Prostate gland (tissue), 2 donors: ENCODE results near the gene TPD52L2. TPM values are rescaled to one million over a fixed set of nuclear protein-coding genes. Genes with fewer than 3 reads are reported as not detected.

Experiments used
- DNase-seq: peaks from one replicate; pipeline ENCODE4 v3.0.0-alpha.2; 2019; ENCODE audit warnings: low spot score
- H3K27ac ChIP-seq, 2 donors: fragments of 200-600 bp; sonication (generic); 2 replicates each; pipeline ENCODE4 v1.5.1; 2017 to 2019
- H3K27me3 ChIP-seq: fragments of 200-600 bp; sonication (generic); replicated peaks from 2 replicates; pipeline ENCODE4 v1.5.1; 2019; ENCODE audit not compliant: insufficient read depth
- H3K36me3 ChIP-seq, 2 donors: fragments of 200-600 bp; sonication (generic); 1 replicate in 1 of 2; 2 replicates in 1 of 2; pipeline versions ENCODE4 v1.5.1 to v1.8.1; 2017 to 2019
- H3K4me1 ChIP-seq: fragments of 200-600 bp; sonication (generic); replicated peaks from 2 replicates; pipeline ENCODE4 v1.5.1; 2019
- H3K4me3 ChIP-seq, 2 donors: fragments of 200-600 bp; sonication (generic); 2 replicates each; pipeline ENCODE4 v1.5.1; 2017 to 2019
- H3K9me3 ChIP-seq: fragments of 200-600 bp; sonication (generic); 2 replicates; pipeline ENCODE4 v1.5.1; 2017
- POLR2A ChIP-seq: fragments of 450-650 bp; IDR thresholded peaks from one replicate; pipeline ENCODE4 v1.6.1; 2016; ENCODE audit warnings: antibody characterized with exemption, mild to moderate bottlenecking
- POLR2AphosphoS5 ChIP-seq: sonication (generic); formaldehyde crosslinking; IDR thresholded peaks from one replicate; pipeline ENCODE4 v1.6.1; 2017; ENCODE audit warnings: antibody characterized with exemption
- WGBS: methylation state at CpG from one replicate; pipeline ENCODE4 v1.1.5; 2018; 5-methylcytosine and 5-hydroxymethylcytosine counted together
- intact Hi-C: fragments of 100-400 bp; cut with DNase I; formaldehyde crosslinking; loops from one replicate; pipeline ENCODE4 v1.14.2; 2022
- total RNA-seq, 2 donors: library from RNA; depleted of rRNA; stranded (reverse); fragments of >200 nt; gene quantifications; one replicate each; pipeline ENCODE4 v1.1.0, GENCODE V29; 2016
- TF ChIP-seq, protein P1 (sequence below), 4 experiments: fragments of 200-600 bp in 2 of 4; fragments of 450-650 bp in 2 of 4; sonication (generic) in 2 of 4; IDR thresholded peaks; 1 replicate in 3 of 4; 2 replicates in 1 of 4; pipeline ENCODE4 v1.5.1; 2016 to 2019; ENCODE audit warnings: antibody characterized with exemption in 4 of 4, mild to moderate bottlenecking in 2 of 4, moderate library complexity in 2 of 4

The TPD52L2 gene
- total RNA-seq = 100 to 1,000 TPM; 105 to 127 TPM

DNA sequence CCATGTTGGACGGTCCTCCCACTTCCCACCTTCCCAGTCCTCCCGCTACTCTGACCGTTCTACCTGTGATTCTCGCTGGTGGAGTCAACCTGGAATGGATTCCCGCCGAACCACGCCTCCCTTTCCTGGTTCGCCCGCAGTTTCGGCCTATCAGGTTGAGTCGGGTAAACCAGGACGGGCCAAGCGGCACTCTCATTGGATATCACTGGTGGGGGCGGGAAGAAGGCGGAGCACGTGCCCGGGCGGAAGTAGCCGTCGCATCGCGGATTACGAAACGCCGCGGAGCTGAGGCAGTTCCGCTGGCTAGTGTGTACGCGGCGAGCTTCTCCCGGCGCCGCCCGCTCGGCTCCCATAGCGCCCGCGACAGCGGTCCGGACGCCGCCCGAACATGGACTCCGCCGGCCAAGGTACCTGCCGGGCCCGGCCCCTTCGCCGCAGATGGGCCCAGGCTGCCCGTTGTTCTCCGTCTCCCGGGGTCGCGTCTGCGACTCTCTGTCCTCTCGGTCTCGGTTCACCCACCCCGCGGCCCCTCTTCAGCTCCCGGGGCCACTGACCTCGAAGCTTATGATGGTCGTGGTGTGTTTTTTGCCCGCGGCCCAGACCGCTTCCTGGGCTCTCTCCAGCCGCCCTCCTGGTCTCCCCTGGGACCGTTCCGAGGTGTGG lies at the start of gene TPD52L2:
TPD52L2 (plus strand) TSS at position 293 of the 663 bp plus-strand sequence; CDS start at position 389, 96 bp downstream.
- Histone ChIP-seq H3K4me3 (peak within 1 kb of the TSS; percentile 83 to 87), H3K36me3 (peaks cover 0 to 10% of the 10 kb centered on the region in 2 donors), H3K9me3 (no peaks in the 10 kb centered on the region), H3K27ac (peak within 1 kb of the TSS; percentile 93), H3K27me3 (no peaks in the 10 kb centered on the region), H3K4me1 (peaks cover 5% of the 10 kb centered on the region)
- intact Hi-C loops = loop anchor here (5.0 to 10.0 kb wide), 3 partner anchors 38 to 330 kb away; partner anchors contain the start of gene PTK6
- TF ChIP-seq POLR2AphosphoS5 = peak; percentile 99
- TF ChIP-seq, protein P1, sequence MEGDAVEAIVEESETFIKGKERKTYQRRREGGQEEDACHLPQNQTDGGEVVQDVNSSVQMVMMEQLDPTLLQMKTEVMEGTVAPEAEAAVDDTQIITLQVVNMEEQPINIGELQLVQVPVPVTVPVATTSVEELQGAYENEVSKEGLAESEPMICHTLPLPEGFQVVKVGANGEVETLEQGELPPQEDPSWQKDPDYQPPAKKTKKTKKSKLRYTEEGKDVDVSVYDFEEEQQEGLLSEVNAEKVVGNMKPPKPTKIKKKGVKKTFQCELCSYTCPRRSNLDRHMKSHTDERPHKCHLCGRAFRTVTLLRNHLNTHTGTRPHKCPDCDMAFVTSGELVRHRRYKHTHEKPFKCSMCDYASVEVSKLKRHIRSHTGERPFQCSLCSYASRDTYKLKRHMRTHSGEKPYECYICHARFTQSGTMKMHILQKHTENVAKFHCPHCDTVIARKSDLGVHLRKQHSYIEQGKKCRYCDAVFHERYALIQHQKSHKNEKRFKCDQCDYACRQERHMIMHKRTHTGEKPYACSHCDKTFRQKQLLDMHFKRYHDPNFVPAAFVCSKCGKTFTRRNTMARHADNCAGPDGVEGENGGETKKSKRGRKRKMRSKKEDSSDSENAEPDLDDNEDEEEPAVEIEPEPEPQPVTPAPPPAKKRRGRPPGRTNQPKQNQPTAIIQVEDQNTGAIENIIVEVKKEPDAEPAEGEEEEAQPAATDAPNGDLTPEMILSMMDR (IDR thresholded peaks at IDR 0.05) = peak in 1 of 4 experiments; percentile 13
- TF ChIP-seq POLR2A = peak; percentile 92
- under 1% methylated on average over 68 of the region's 68 CpGs for WGBS
- peak; percentile 100 for DNase-seq

- intact Hi-C loops = no loop called here
- WGBS = 82% methylated on average over 14 of the region's 14 CpGs
Measured at GRCh38 chr20:63815615-63816253, 49.3 kb upstream of the TPD52L2 start.

GRCh38 chr20:63819224-63819921 lies 45.7 kb upstream of the TPD52L2 start:
- intact Hi-C loops = no loop called here
- Histone ChIP-seq H3K27me3 (no peaks in the 10 kb centered on the region), H3K9me3 (no peaks in the 10 kb centered on the region), H3K4me3 (no peak overlapping the region), H3K27ac (no peak overlapping the region), H3K4me1 (no peaks in the 10 kb centered on the region), H3K36me3 (no peaks in the 10 kb centered on the region)
- no peak for TF ChIP-seq POLR2A
- TF ChIP-seq, protein P1 (IDR thresholded peaks at IDR 0.05) = peak in 2 of 4 experiments; percentile 34 to 35
- WGBS = 55% methylated on average over 24 of the region's 24 CpGs
- DNase-seq = no peak

More at GRCh38 chr20:63815615-63816253, 49.3 kb upstream of the TPD52L2 start:
- no peak overlapping the region for H3K27ac ChIP-seq
- no peak for DNase-seq
- H3K4me3 ChIP-seq = no peak overlapping the region
- no peaks in the 10 kb centered on the region for H3K4me1 ChIP-seq
- H3K27me3 ChIP-seq = no peaks in the 10 kb centered on the region
- H3K36me3 ChIP-seq = no peaks in the 10 kb centered on the region
- H3K9me3 ChIP-seq = no peaks in the 10 kb centered on the region
- TF ChIP-seq POLR2A = no peak
- TF ChIP-seq, protein P1 (IDR thresholded peaks at IDR 0.05) = no peak
- no peak for TF ChIP-seq POLR2AphosphoS5

DNA sequence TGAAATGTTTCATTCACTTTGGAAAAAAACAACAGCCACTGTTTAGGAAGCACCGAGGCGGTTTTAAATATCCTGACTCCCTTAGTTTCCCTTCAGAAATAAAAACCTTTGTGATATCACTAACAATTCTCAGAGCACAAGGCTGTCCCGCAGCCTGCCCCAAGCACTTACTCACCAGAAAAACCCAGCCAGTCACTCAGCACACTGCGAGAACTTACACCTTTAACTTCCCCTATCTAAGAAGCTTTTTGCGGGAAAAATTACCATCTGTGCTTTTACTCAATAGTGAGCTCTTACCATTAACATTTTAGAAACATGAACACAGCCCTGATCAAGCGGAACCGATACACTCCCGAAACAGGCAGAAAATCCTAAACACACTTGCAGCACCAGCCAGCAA lies 43.3 kb upstream of the TPD52L2 start:
- DNase-seq = no peak
- Histone ChIP-seq H3K4me1 (no peaks in the 10 kb centered on the region), H3K9me3 (no peaks in the 10 kb centered on the region), H3K4me3 (no peak overlapping the region), H3K27me3 (no peaks in the 10 kb centered on the region), H3K36me3 (no peaks in the 10 kb centered on the region), H3K27ac (no peak overlapping the region)
- WGBS = 92% methylated on average over 8 of the region's 8 CpGs
- intact Hi-C loops = no loop called here
- TF ChIP-seq, protein P1 (IDR thresholded peaks at IDR 0.05) = no peak
- no peak for TF ChIP-seq POLR2A
- no peak for TF ChIP-seq POLR2AphosphoS5
